SK-N-SH (cell line): ENCODE measurements around the gene LRR1. TPM values are rescaled to one million over a fixed set of nuclear protein-coding genes. Genes with fewer than 3 reads are reported as not detected.

Source experiments
- CTCF ChIA-PET: fragments of 300-600, 350-600 bp; formaldehyde crosslinking; extraction: SDS; loops from one replicate; lab custom pipeline; 2021; lab: Yijun Ruan, JAX
- POLR2A ChIA-PET: fragments of 350-600 bp; sonication (Branson Sonifier 250); formaldehyde crosslinking; extraction: SDS; loops from one replicate; lab custom pipeline; 2020; ENCODE audit warnings: antibody characterized with exemption, inconsistent platforms; lab: Yijun Ruan, JAX
- DNase-seq: peaks from one replicate; pipeline ENCODE4 v3.0.0; 2012
- H2AFZ ChIP-seq: fragments of 200-600 bp; sonication (generic); 2 replicates; pipeline ENCODE4 v1.8.1; 2016; ENCODE audit warnings: antibody characterized with exemption, mild to moderate bottlenecking, low read depth
- H3F3A ChIP-seq: fragments of 200-600 bp; sonication (generic); replicated peaks from 2 replicates; pipeline ENCODE3; 2016; ENCODE audit warnings: antibody characterized with exemption, mild to moderate bottlenecking; ENCODE audit not compliant: insufficient read depth
- H3K27ac ChIP-seq, 2 experiments: fragments of 200-500 bp in 1 of 2; fragments of 200-600 bp in 1 of 2; sonication (Bioruptor generic) in 1 of 2; sonication (generic), shearing (Covaris generic) in 1 of 2; 2 replicates each; pipeline versions ENCODE4 v1.5.1 to v1.6.1; 2014 to 2016; ENCODE audit warnings: low read depth in 2 of 2, inconsistent platforms in 1 of 2, low read length in 1 of 2, mild to moderate bottlenecking in 1 of 2, mixed read lengths in 1 of 2
- H3K27me3 ChIP-seq: fragments of 200-600 bp; sonication (generic), shearing (Covaris generic); 2 replicates; pipeline ENCODE4 v1.6.1; 2016; ENCODE audit warnings: mixed run types; ENCODE audit not compliant: insufficient read depth
- H3K36me3 ChIP-seq, 2 experiments: fragments of 200-500 bp in 1 of 2; fragments of 200-600 bp in 1 of 2; sonication (Bioruptor generic) in 1 of 2; sonication (generic) in 1 of 2; replicated peaks in 1 of 2; 2 replicates each; pipeline versions ENCODE3 to v1.5.1; 2014 to 2016; ENCODE audit warnings: low read length in 1 of 2, mild to moderate bottlenecking in 1 of 2; ENCODE audit not compliant: insufficient read depth in 2 of 2, control insufficient read depth in 1 of 2
- H3K4me1 ChIP-seq, 2 experiments: fragments of 200-500 bp in 1 of 2; fragments of 200-600 bp in 1 of 2; sonication (Bioruptor generic) in 1 of 2; sonication (generic), shearing (Covaris generic) in 1 of 2; 2 replicates each; pipeline versions ENCODE4 v1.5.1 to v1.6.1; 2014 to 2016; ENCODE audit warnings: low read depth in 1 of 2, low read length in 1 of 2, mixed run types in 1 of 2; ENCODE audit not compliant: insufficient read depth in 2 of 2, control insufficient read depth in 1 of 2
- H3K4me2 ChIP-seq: fragments of 200-600 bp; sonication (generic), shearing (Covaris generic); 2 replicates; pipeline ENCODE4 v1.6.1; 2017; ENCODE audit warnings: mixed run types
- H3K4me3 ChIP-seq, 2 experiments: fragments of 200-500 bp in 1 of 2; fragments of 200-600 bp in 1 of 2; sonication (Bioruptor generic) in 1 of 2; sonication (generic), shearing (Covaris generic) in 1 of 2; 2 replicates each; pipeline versions ENCODE4 v1.5.1 to v1.8.1; 2014 to 2016; ENCODE audit warnings: low read depth in 2 of 2, inconsistent platforms in 1 of 2, low read length in 1 of 2, mild to moderate bottlenecking in 1 of 2, mixed read lengths in 1 of 2, moderate library complexity in 1 of 2
- H3K79me2 ChIP-seq: fragments of 200-600 bp; sonication (generic); 2 replicates; pipeline ENCODE4 v1.8.1; 2017; ENCODE audit warnings: mild to moderate bottlenecking; ENCODE audit not compliant: insufficient read depth
- H3K9ac ChIP-seq: fragments of 200-600 bp; sonication (generic); 2 replicates; pipeline ENCODE4 v1.6.1; 2017; ENCODE audit warnings: mixed run types
- H3K9me2 ChIP-seq: fragments of 200-600 bp; sonication (generic); 2 replicates; pipeline ENCODE4 v1.6.1; 2017; ENCODE audit warnings: mixed run types
- H3K9me3 ChIP-seq: fragments of 200-600 bp; sonication (generic); 2 replicates; pipeline ENCODE4 v1.6.1; 2017; ENCODE audit warnings: mixed run types, mild to moderate bottlenecking, moderate library complexity
- H4K20me1 ChIP-seq: fragments of 200-600 bp; sonication (generic); 2 replicates; pipeline ENCODE4 v1.6.1; 2017; ENCODE audit warnings: mild to moderate bottlenecking, mixed run types; ENCODE audit not compliant: insufficient read depth
- CHD2 ChIP-seq: fragments of 150-350 bp; IDR thresholded peaks from 2 replicates; pipeline ENCODE4 v1.6.1; 2018; ENCODE audit warnings: low read length; ENCODE audit not compliant: partially characterized antibody
- FOXM1 ChIP-seq: IDR thresholded peaks from 2 replicates; pipeline ENCODE4 v1.4.0; 2012; ENCODE audit warnings: low read depth, mild to moderate bottlenecking
- GATA2 ChIP-seq: sonication (generic); formaldehyde crosslinking; IDR thresholded peaks from 2 replicates; pipeline ENCODE4 v1.5.0; 2020; ENCODE audit warnings: mild to moderate bottlenecking, missing genetic modification reagents
- PBX3 ChIP-seq: IDR thresholded peaks from 2 replicates; pipeline ENCODE4; 2012
- RAD21 ChIP-seq: IDR thresholded peaks from 2 replicates; pipeline ENCODE4 v1.6.1; 2012; ENCODE audit warnings: mild to moderate bottlenecking, low read length
- RFX5 ChIP-seq: IDR thresholded peaks from 2 replicates; pipeline ENCODE4 v1.6.1; 2012; ENCODE audit warnings: mild to moderate bottlenecking, improper control_type of control experiment, low read length
- TEAD4 ChIP-seq: IDR thresholded peaks from 2 replicates; pipeline ENCODE4 v1.4.0; 2012; ENCODE audit warnings: mild to moderate bottlenecking, borderline replicate concordance; ENCODE audit not compliant: insufficient read depth
- WGBS: methylation state at CpG from one replicate; pipeline ENCODE4 v1.1.6; 2017; ENCODE audit warnings: low lambda C conversion rate; 5-methylcytosine and 5-hydroxymethylcytosine counted together
- polyA plus RNA-seq, 3 experiments: library from polyadenylated mRNA; depleted of rRNA; stranded (reverse); fragments of >200 nt; gene quantifications; 2 replicates each; pipeline ENCODE4 v1.2.3, GENCODE V29; 2012
- TF ChIP-seq, protein P1 (sequence below): IDR thresholded peaks from 2 replicates; pipeline ENCODE4 v1.4.0; 2012; ENCODE audit warnings: low read depth, borderline replicate concordance

Gene LRR1
- polyA plus RNA-seq, 1 of the 3 experiments (the other 2 are of a cell fraction), result 9.3 TPM

DNA sequence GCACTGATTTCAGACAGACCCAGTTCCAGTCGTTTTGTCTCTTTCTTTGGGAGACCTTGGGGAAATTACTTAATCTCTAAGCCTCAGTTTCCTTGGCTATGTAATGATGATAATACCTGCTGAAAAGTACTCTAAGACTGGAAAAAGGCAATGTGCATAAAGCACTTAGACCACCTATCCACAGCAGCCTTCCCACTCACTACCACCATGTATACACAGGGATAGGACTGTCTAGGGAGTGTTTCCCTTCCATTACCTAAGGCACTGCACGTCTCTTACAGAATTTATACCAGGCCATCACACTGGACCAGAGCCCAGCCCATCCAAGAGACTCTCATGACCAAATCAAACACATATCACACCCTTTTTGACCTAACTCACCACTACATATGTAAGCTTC is 18.9 kb upstream of the LRR1 start:
- no peaks in the 10 kb centered on the region for H3K27me3 ChIP-seq
- H3K4me2 ChIP-seq, result no peak overlapping the region
- H3K9me3 ChIP-seq, result no peaks in the 10 kb centered on the region
- ChIA-PET CTCF (no interaction called here), POLR2A (no interaction called here)
- TF ChIP-seq GATA2 (CRISPR knock-in tag), result no peak
- no peak for TF ChIP-seq CHD2
- no peak for TF ChIP-seq RFX5
- no peak for TF ChIP-seq FOXM1
- TF ChIP-seq RAD21, result no peak
- no peak for DNase-seq
- peaks cover 27 to 28% of the 10 kb centered on the region in 2 experiments for H3K36me3 ChIP-seq
- H3K79me2 ChIP-seq, result peaks cover 61% of the 10 kb centered on the region
- no peaks in the 10 kb centered on the region for H3K9me2 ChIP-seq
- H3K9ac ChIP-seq, result no peak overlapping the region
- no peak overlapping the region for H3K27ac ChIP-seq
- H3F3A ChIP-seq, result peaks cover 10% of the 10 kb centered on the region
- H2AFZ ChIP-seq, result no peak overlapping the region
- peaks cover 3 to 7% of the 10 kb centered on the region in 2 experiments; a peak in 1 of 4 replicates for H3K4me1 ChIP-seq
- H4K20me1 ChIP-seq, result peaks cover 56% of the 10 kb centered on the region
- no peak overlapping the region for H3K4me3 ChIP-seq
- 91% methylated on average over 2 of the region's 2 CpGs for WGBS

GRCh38 chr14:49581209-49582112 is 17.3 kb upstream of the LRR1 start:
- 92% methylated on average over 9 of the region's 9 CpGs for WGBS

More at GRCh38 chr14:49581209-49582112, 17.3 kb upstream of the LRR1 start:
- TF ChIP-seq, protein P1, sequence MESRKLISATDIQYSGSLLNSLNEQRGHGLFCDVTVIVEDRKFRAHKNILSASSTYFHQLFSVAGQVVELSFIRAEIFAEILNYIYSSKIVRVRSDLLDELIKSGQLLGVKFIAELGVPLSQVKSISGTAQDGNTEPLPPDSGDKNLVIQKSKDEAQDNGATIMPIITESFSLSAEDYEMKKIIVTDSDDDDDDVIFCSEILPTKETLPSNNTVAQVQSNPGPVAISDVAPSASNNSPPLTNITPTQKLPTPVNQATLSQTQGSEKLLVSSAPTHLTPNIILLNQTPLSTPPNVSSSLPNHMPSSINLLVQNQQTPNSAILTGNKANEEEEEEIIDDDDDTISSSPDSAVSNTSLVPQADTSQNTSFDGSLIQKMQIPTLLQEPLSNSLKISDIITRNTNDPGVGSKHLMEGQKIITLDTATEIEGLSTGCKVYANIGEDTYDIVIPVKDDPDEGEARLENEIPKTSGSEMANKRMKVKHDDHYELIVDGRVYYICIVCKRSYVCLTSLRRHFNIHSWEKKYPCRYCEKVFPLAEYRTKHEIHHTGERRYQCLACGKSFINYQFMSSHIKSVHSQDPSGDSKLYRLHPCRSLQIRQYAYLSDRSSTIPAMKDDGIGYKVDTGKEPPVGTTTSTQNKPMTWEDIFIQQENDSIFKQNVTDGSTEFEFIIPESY, result no peak
- TF ChIP-seq RAD21 (no peak), PBX3 (no peak), TEAD4 (no peak)
- Histone ChIP-seq H3F3A (peaks cover 10% of the 10 kb centered on the region), H3K27me3 (no peaks in the 10 kb centered on the region), H3K27ac (no peak overlapping the region), H3K4me2 (no peak overlapping the region), H2AFZ (no peak overlapping the region), H3K9me2 (no peaks in the 10 kb centered on the region), H4K20me1 (peaks cover 65% of the 10 kb centered on the region), H3K79me2 (peaks cover 75% of the 10 kb centered on the region), H3K4me3 (no peak overlapping the region), H3K9ac (no peak overlapping the region), H3K4me1 (peaks cover 3 to 7% of the 10 kb centered on the region in 2 experiments; a peak in 1 of 4 replicates), H3K9me3 (no peaks in the 10 kb centered on the region), H3K36me3 (peaks cover 27 to 33% of the 10 kb centered on the region in 2 experiments)
- POLR2A ChIA-PET, result no interaction called here
- CTCF ChIA-PET, result no interaction called here
- DNase-seq, result no peak
